Hepatocyte (in vitro differentiated cells): ENCODE results near the gene HIPK3. TPM values are rescaled to one million over a fixed set of nuclear protein-coding genes. Genes with fewer than 3 reads are reported as not detected.

Experiments used
- DNase-seq: peaks from one replicate; pipeline ENCODE4 v3.0.0-alpha.2; 2016; ENCODE audit warnings: low spot score
- H2AFZ ChIP-seq: fragments of 200-600 bp; sonication (generic); 2 replicates; pipeline ENCODE4 v1.6.0; 2016; ENCODE audit warnings: antibody characterized with exemption, mild to moderate bottlenecking
- H3K27ac ChIP-seq: fragments of 200-600 bp; sonication (generic); 2 replicates; pipeline ENCODE4 v1.5.1; 2016; ENCODE audit warnings: mild to moderate bottlenecking
- H3K27me3 ChIP-seq: fragments of 200-600 bp; sonication (generic); 2 replicates; pipeline ENCODE4 v1.6.1; 2016
- H3K36me3 ChIP-seq: fragments of 200-600 bp; sonication (generic); replicated peaks from 2 replicates; pipeline ENCODE4 v1.5.1; 2016; ENCODE audit warnings: low read depth; ENCODE audit not compliant: insufficient read depth
- H3K4me1 ChIP-seq: fragments of 200-600 bp; sonication (generic); 2 replicates; pipeline ENCODE4 v1.5.1; 2016; ENCODE audit warnings: mild to moderate bottlenecking, moderate library complexity; ENCODE audit not compliant: insufficient read depth
- H3K4me2 ChIP-seq: fragments of 200-600 bp; sonication (generic); 2 replicates; pipeline ENCODE4 v1.6.0; 2016
- H3K4me3 ChIP-seq: fragments of 200-600 bp; sonication (generic); 2 replicates; pipeline ENCODE4 v1.5.1; 2016; ENCODE audit warnings: mild to moderate bottlenecking
- H3K79me2 ChIP-seq: fragments of 200-600 bp; sonication (generic); 2 replicates; pipeline ENCODE4 v1.6.0; 2017; ENCODE audit warnings: mild to moderate bottlenecking
- H3K9me2 ChIP-seq: fragments of 200-600 bp; sonication (generic); replicated peaks from 2 replicates; pipeline ENCODE4 v1.6.0; 2017; ENCODE audit warnings: mild to moderate bottlenecking; ENCODE audit not compliant: insufficient read depth
- H3K9me3 ChIP-seq: fragments of 200-600 bp; sonication (generic); 2 replicates; pipeline ENCODE4 v1.5.1; 2016; ENCODE audit warnings: low read depth, mild to moderate bottlenecking
- H4K20me1 ChIP-seq: fragments of 200-600 bp; sonication (generic); 2 replicates; pipeline ENCODE4 v1.6.0; 2016; ENCODE audit warnings: mild to moderate bottlenecking; ENCODE audit not compliant: insufficient read depth, poor library complexity, severe bottlenecking
- EZH2 ChIP-seq: fragments of 200-600 bp; sonication (generic); IDR thresholded peaks from 2 replicates; pipeline ENCODE4 v1.6.1; 2016; ENCODE audit warnings: antibody characterized with exemption, mild to moderate bottlenecking, borderline replicate concordance
- EZH2phosphoT487 ChIP-seq: fragments of 200-600 bp; sonication (generic); IDR thresholded peaks from one replicate; pipeline ENCODE4 v1.6.1; 2018; ENCODE audit warnings: antibody characterized with exemption, mild to moderate bottlenecking, low read depth, moderate library complexity; ENCODE audit not compliant: unreplicated experiment, severe bottlenecking
- WGBS: methylation state at CpG from one replicate; pipeline ENCODE4 v1.1.6; 2016; ENCODE audit warnings: low lambda C conversion rate; ENCODE audit errors: missing lambda C conversion rate; 5-methylcytosine and 5-hydroxymethylcytosine counted together
- polyA plus RNA-seq: library from polyadenylated mRNA; unstranded; fragments of >200 nt; fragmentation: Nextera tagmentation; extraction: Ambion mirVana; gene quantifications from 2 replicates; pipeline ENCODE4 v1.2.1, GENCODE V29; 2016
- total RNA-seq: library from RNA; depleted of rRNA; stranded (reverse); fragments of >200 nt; gene quantifications from 2 replicates; pipeline ENCODE4 v1.2.3, GENCODE V29; 2014
- TF ChIP-seq, protein P1 (sequence below): fragments of 200-600 bp; sonication (generic); IDR thresholded peaks from 2 replicates; pipeline ENCODE4 v1.5.1; 2016; ENCODE audit warnings: antibody characterized with exemption, mild to moderate bottlenecking; ENCODE audit not compliant: poor library complexity

Gene HIPK3
- total and polyA plus RNA-seq, 2 experiments from 2014 or later: 25.0 to 123 TPM

DNA sequence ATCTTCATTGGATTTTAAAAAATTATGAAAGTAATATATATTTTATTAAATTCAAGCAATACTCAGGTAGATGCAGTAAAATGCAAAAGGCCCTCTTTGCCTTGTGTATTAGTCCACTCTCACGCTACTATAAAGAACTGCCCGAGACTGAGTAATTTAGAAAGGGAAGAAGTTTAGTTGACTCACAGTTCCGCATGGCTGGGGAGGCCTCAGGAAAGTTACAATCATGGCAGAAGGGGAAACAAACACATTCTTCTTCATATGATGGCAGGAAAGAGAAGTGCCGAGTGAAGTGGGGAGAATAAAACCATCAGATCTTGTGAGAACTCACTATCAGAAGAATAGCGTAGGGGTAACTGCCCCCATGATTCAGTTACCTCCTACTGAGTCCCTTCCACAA, 130.8 kb downstream of the HIPK3 start:
- Histone ChIP-seq H3K4me3 (no peak overlapping the region), H2AFZ (no peak overlapping the region), H3K27me3 (no peaks in the 10 kb centered on the region), H3K36me3 (no peaks in the 10 kb centered on the region), H3K9me2 (no peaks in the 10 kb centered on the region), H3K4me2 (no peak overlapping the region), H4K20me1 (no peaks in the 10 kb centered on the region), H3K27ac (no peak overlapping the region), H3K79me2 (no peaks in the 10 kb centered on the region), H3K9me3 (peaks cover 5% of the 10 kb centered on the region), H3K4me1 (no peaks in the 10 kb centered on the region)
- no peak for TF ChIP-seq EZH2
- no peak for TF ChIP-seq EZH2phosphoT487
- TF ChIP-seq, protein P1, sequence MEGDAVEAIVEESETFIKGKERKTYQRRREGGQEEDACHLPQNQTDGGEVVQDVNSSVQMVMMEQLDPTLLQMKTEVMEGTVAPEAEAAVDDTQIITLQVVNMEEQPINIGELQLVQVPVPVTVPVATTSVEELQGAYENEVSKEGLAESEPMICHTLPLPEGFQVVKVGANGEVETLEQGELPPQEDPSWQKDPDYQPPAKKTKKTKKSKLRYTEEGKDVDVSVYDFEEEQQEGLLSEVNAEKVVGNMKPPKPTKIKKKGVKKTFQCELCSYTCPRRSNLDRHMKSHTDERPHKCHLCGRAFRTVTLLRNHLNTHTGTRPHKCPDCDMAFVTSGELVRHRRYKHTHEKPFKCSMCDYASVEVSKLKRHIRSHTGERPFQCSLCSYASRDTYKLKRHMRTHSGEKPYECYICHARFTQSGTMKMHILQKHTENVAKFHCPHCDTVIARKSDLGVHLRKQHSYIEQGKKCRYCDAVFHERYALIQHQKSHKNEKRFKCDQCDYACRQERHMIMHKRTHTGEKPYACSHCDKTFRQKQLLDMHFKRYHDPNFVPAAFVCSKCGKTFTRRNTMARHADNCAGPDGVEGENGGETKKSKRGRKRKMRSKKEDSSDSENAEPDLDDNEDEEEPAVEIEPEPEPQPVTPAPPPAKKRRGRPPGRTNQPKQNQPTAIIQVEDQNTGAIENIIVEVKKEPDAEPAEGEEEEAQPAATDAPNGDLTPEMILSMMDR: no peak
- 89% methylated on average over 5 of the region's 5 CpGs for WGBS
- DNase-seq: no peak

DNA sequence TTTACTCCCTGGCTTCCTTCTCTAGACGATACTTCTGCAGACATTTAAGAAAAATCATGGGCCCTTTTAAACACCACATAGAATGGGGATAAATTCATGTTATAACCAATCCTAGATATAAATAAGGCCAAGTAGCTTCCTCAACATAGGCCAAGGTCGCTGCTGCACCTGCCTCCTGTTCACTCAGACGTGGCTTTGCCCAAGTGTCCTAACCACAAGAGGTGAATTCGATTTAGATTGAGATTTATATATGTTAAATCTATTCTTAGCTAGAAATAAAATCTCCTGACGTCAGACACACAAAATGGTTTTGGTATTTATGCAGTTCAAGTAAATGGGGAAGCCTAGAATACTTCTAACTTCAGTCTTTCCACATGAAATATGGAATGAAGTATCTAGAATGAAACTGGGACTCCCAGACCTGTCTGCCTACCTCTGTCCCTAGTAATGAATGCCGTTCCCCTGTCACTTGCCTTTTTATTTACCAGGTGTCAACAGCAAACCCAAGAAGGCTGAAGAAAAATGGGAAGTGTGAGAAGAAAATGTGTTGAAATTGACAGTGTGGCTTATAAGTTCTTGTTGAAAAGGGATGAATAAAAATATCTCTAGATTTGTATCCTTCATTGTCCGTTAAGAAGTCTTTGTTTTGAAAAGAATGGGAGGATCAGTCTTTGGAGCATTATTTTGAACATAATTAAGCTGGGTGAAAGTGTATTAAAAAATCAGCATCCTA, 131.8 kb downstream of the HIPK3 start:
- Histone ChIP-seq H3K4me1 (no peaks in the 10 kb centered on the region), H3K27ac (no peak overlapping the region), H3K36me3 (no peaks in the 10 kb centered on the region), H3K9me3 (peaks cover 5% of the 10 kb centered on the region), H4K20me1 (no peaks in the 10 kb centered on the region), H3K9me2 (no peaks in the 10 kb centered on the region), H3K4me3 (no peak overlapping the region), H3K27me3 (no peaks in the 10 kb centered on the region), H3K4me2 (no peak overlapping the region), H2AFZ (no peak overlapping the region), H3K79me2 (no peaks in the 10 kb centered on the region)
- WGBS: 85% methylated on average over 7 of the region's 7 CpGs
- TF ChIP-seq EZH2 (no peak), EZH2phosphoT487 (no peak)
- TF ChIP-seq, protein P1: no peak
- no peak for DNase-seq

DNA sequence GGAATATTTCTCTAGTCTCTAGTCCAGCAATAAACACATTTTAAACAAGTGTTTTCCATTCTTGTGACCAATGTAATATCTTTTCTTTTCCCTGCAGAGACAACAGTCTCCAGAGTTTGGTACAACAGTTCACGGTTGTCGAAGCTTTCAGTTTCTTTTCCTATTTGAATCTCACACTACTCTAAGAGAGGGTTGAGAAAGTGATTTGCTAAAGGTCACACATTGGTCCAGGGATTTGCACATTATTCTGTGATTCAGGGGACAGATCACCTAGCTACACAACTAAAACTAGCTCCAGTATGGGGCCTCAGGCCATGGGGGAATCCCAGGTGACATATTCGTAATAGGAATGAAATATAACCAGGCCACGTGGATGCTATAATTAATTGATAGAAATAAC, 132.5 kb downstream of the HIPK3 start:
- Histone ChIP-seq H3K4me3 (no peak overlapping the region), H3K4me2 (no peak overlapping the region), H3K27me3 (no peaks in the 10 kb centered on the region), H2AFZ (no peak overlapping the region), H3K36me3 (no peaks in the 10 kb centered on the region), H3K9me3 (peaks cover 5% of the 10 kb centered on the region), H3K79me2 (no peaks in the 10 kb centered on the region), H3K9me2 (no peaks in the 10 kb centered on the region), H3K4me1 (no peaks in the 10 kb centered on the region), H4K20me1 (no peaks in the 10 kb centered on the region), H3K27ac (no peak overlapping the region)
- TF ChIP-seq, protein P1: no peak
- TF ChIP-seq EZH2phosphoT487: no peak
- no peak for TF ChIP-seq EZH2
- no peak for DNase-seq
- WGBS: 98% methylated on average over 4 of the region's 4 CpGs
